Gastrocnemius medialis (tissue), 4 donors: ENCODE measurements around the gene ZNF783. TPM values are rescaled to one million over a fixed set of nuclear protein-coding genes. Genes with fewer than 3 reads are reported as not detected.

Experiments
- ATAC-seq, 2 donors: fragments of 150-250 bp; one replicate each; pipeline ENCODE4 v1.9.1; 2016
- DNase-seq, 2 donors: peaks; one replicate each; pipeline ENCODE4 v3.0.0-alpha.2; 2019
- H3K27ac ChIP-seq, 4 donors: fragments of 200-600 bp; sonication (generic); 1 replicate in 1 of 4; 2 replicates in 3 of 4; pipeline ENCODE4 v1.5.1; 2016 to 2018; ENCODE audit warnings: mild to moderate bottlenecking in 2 of 4, moderate library complexity in 1 of 4
- H3K27me3 ChIP-seq, 3 donors: fragments of 200-600 bp; sonication (generic) in 2 of 3; 1 replicate in 1 of 3; 2 replicates in 2 of 3; pipeline versions ENCODE4 v1.5.1 to v1.6.0; 2016 to 2019; ENCODE audit warnings: mild to moderate bottlenecking in 1 of 3, moderate library complexity in 1 of 3
- H3K36me3 ChIP-seq, 2 donors: fragments of 200-600 bp; sonication (generic) in 1 of 2; one replicate each; pipeline ENCODE4 v1.5.1; 2017 to 2018
- H3K4me1 ChIP-seq, 2 donors: fragments of 200-600 bp; sonication (generic) in 1 of 2; one replicate each; pipeline ENCODE4 v1.5.1; 2016 to 2017; ENCODE audit warnings: mild to moderate bottlenecking in 2 of 2
- H3K4me3 ChIP-seq, 4 donors: fragments of 200-600 bp; sonication (generic) in 3 of 4; 1 replicate in 1 of 4; 2 replicates in 3 of 4; pipeline ENCODE4 v1.5.1; 2016 to 2019; ENCODE audit warnings: mild to moderate bottlenecking in 2 of 4
- H3K9me3 ChIP-seq, 3 donors: fragments of 200-600 bp; sonication (generic) in 2 of 3; 1 replicate in 1 of 3; 2 replicates in 2 of 3; pipeline ENCODE4 v1.5.1; 2016 to 2019
- CTCF ChIP-seq, 5 experiments: fragments of 450-650 bp in 3 of 5; fragments of 200-600 bp in 2 of 5; sonication (generic) in 2 of 5; IDR thresholded peaks in 4 of 5; conservative IDR thresholded peaks in 1 of 5; 1 replicate in 4 of 5; 2 replicates in 1 of 5; pipeline ENCODE4 v1.5.1; 2016 to 2019; ENCODE audit warnings: antibody characterized with exemption in 5 of 5, mild to moderate bottlenecking in 3 of 5, moderate library complexity in 3 of 5
- POLR2A ChIP-seq, 2 donors: fragments of 450-650 bp; IDR thresholded peaks; one replicate each; pipeline ENCODE4 v1.6.1; 2017; ENCODE audit warnings: antibody characterized with exemption in 2 of 2, mild to moderate bottlenecking in 2 of 2, moderate library complexity in 2 of 2
- in situ Hi-C, 4 donors: fragments of 200-750 bp; cut with MboI; loops; one replicate each; pipeline versions ENCODE4 v1.15.0 to v1.8.0; 2017; ENCODE audit warnings: low sequenced_read_pairs in 4 of 4
- intact Hi-C: fragments of 100-400 bp; cut with DNase I; formaldehyde crosslinking; loops from one replicate; pipeline ENCODE4 v1.15.1; 2023; ENCODE audit warnings: low total_unique reads
- total RNA-seq, 4 donors: library from RNA; depleted of rRNA; stranded (reverse); fragments of >200 nt; gene quantifications; one replicate each; pipeline versions ENCODE4 v1.1.0 to v1.2.3, GENCODE V29; 2016

ZNF783 gene
- total RNA-seq, 4 donors from 2014 or later = 3.4 to 7.1 (median 5.5) TPM

- Histone ChIP-seq H3K4me1 (no peaks in the 10 kb centered on the region), H3K4me3 (no peak overlapping the region), H3K9me3 (no peaks in the 10 kb centered on the region), H3K27ac (no peak overlapping the region), H3K27me3 (no peaks in the 10 kb centered on the region), H3K36me3 (no peaks in the 10 kb centered on the region)
- DNase-seq = no peak
- no peak for ATAC-seq
- in situ Hi-C loops = no loop called here
- TF ChIP-seq CTCF (IDR thresholded peaks at IDR 0.05 in 4 of 5, conservative IDR thresholded peaks at IDR 0.05 in 1 of 5) = peak in 2 of 5 experiments; percentile 29 to 37
- TF ChIP-seq POLR2A (IDR thresholded peaks at IDR 0.05) = no peak
- intact Hi-C loops = no loop called here
These were observed 48.3 kb downstream of the ZNF783 start for GRCh38 chr7:149310113-149310836.

- in situ Hi-C loops (no loop called here), intact Hi-C loops (no loop called here)
- Histone ChIP-seq H3K27me3 (no peaks in the 10 kb centered on the region), H3K4me3 (no peak overlapping the region), H3K9me3 (no peaks in the 10 kb centered on the region), H3K27ac (no peak overlapping the region), H3K4me1 (no peaks in the 10 kb centered on the region), H3K36me3 (no peaks in the 10 kb centered on the region)
- DNase-seq (no peak), ATAC-seq (no peak)
- TF ChIP-seq POLR2A (IDR thresholded peaks at IDR 0.05) (no peak), CTCF (IDR thresholded peaks at IDR 0.05 in 4 of 5, conservative IDR thresholded peaks at IDR 0.05 in 1 of 5) (no peak)
These were observed 49.1 kb downstream of the ZNF783 start for GRCh38 chr7:149310990-149311573.

- in situ Hi-C loops (no loop called here), intact Hi-C loops (no loop called here)
- TF ChIP-seq CTCF (IDR thresholded peaks at IDR 0.05 in 4 of 5, conservative IDR thresholded peaks at IDR 0.05 in 1 of 5) (no peak), POLR2A (IDR thresholded peaks at IDR 0.05) (no peak)
- no peaks in the 10 kb centered on the region for H3K4me1 ChIP-seq
- no peak for DNase-seq
- H3K36me3 ChIP-seq = no peaks in the 10 kb centered on the region
- no peak overlapping the region for H3K27ac ChIP-seq
- no peak for ATAC-seq
- no peak overlapping the region for H3K4me3 ChIP-seq
- no peaks in the 10 kb centered on the region for H3K9me3 ChIP-seq
- H3K27me3 ChIP-seq = peaks cover 0 to 7% (median 0%) of the 10 kb centered on the region in 3 donors
These were observed 52.0 kb downstream of the ZNF783 start for GRCh38 chr7:149313981-149314380.

- Histone ChIP-seq H3K4me1 (no peaks in the 10 kb centered on the region), H3K4me3 (no peak overlapping the region), H3K36me3 (no peaks in the 10 kb centered on the region), H3K9me3 (no peaks in the 10 kb centered on the region), H3K27ac (no peak overlapping the region), H3K27me3 (peaks cover 0 to 7% (median 4%) of the 10 kb centered on the region in 3 donors)
- no peak for DNase-seq
- intact Hi-C loops = no loop called here
- TF ChIP-seq CTCF (IDR thresholded peaks at IDR 0.05 in 4 of 5, conservative IDR thresholded peaks at IDR 0.05 in 1 of 5) (no peak), POLR2A (IDR thresholded peaks at IDR 0.05) (no peak)
- in situ Hi-C loops = no loop called here
- ATAC-seq = no peak
These were observed 54.6 kb downstream of the ZNF783 start for GRCh38 chr7:149316606-149317005.
